Ovary (tissue), 3 donors: ENCODE data around the gene VILL.

ENCODE experiments used
- CTCF ChIP-seq, 3 donors: fragments of 450-650 bp in 2 of 3; fragments of 200-600 bp in 1 of 3; IDR thresholded peaks; one replicate each; pipeline versions ENCODE4 v1.5.1 to v1.8.0; 2016 to 2022; ENCODE audit warnings: antibody characterized with exemption in 3 of 3, mild to moderate bottlenecking in 1 of 3
- EP300 ChIP-seq: sonication (generic); formaldehyde crosslinking; IDR thresholded peaks from one replicate; pipeline ENCODE4 v1.6.1; 2017; ENCODE audit warnings: antibody characterized with exemption
- POLR2A ChIP-seq: fragments of 450-650 bp; IDR thresholded peaks from one replicate; pipeline ENCODE4 v1.6.1; 2017; ENCODE audit warnings: antibody characterized with exemption, mild to moderate bottlenecking, moderate library complexity
- donor health status: DM: no; HTN: no; CAD: no.

GRCh38 chr3:38018296-38019266 lies 28.0 kb downstream of the VILL start:
- TF ChIP-seq CTCF (IDR thresholded peaks at IDR 0.05) (no peak), POLR2A (no peak), EP300 (no peak)
